Hematopoietic multipotent progenitor cell (in vitro differentiated cells): ENCODE data around the gene RASA3. TPM values are rescaled to one million over a fixed set of nuclear protein-coding genes. Genes with fewer than 3 reads are reported as not detected.
A peak's percentile ranks its signal among the peaks of the same experiment; 100 is the strongest.
"Not testable (repeated sequence)": the region's sequence is repeated elsewhere in the genome, so short reads cannot be mapped to it uniquely, and the experiment has no call there.

Source experiments
- DNase-seq, 3 donors: peaks; one replicate each; pipeline ENCODE4 v3.0.0-alpha.2; 2011 to 2015; ENCODE audit warnings: low read depth in 2 of 3, low spot score in 2 of 3
- total RNA-seq: library from RNA; depleted of rRNA; stranded (reverse); fragments of >200 nt; gene quantifications from one replicate; pipeline ENCODE4 v1.2.3, GENCODE V29; 2012

RASA3 gene
- total RNA-seq, 1 donor = 22.9 TPM

GRCh38 chr13:114103801-114104654 is 28.4 kb downstream of the RASA3 start:
- no peak for DNase-seq

GRCh38 chr13:114103289-114103621 is 29.2 kb downstream of the RASA3 start:
- not testable (repeated sequence) for DNase-seq

GRCh38 chr13:114102521-114103288 is 29.7 kb downstream of the RASA3 start:
- no peak for DNase-seq

GRCh38 chr13:114102131-114102520 is 30.3 kb downstream of the RASA3 start:
- no peak for DNase-seq

GRCh38 chr13:114101358-114102130 is 30.9 kb downstream of the RASA3 start:
- DNase-seq = no peak

GRCh38 chr13:114100446-114101357 is 31.7 kb downstream of the RASA3 start:
- DNase-seq = no peak

- peak in 1 of 3 donors; percentile 23 for DNase-seq
Observed at GRCh38 chr13:114099918-114100445, 32.4 kb downstream of the RASA3 start.

GRCh38 chr13:114099191-114099590 is 33.2 kb downstream of the RASA3 start:
- DNase-seq = no peak

- DNase-seq = not testable (repeated sequence)
Observed at GRCh38 chr13:114098689-114099056, 33.8 kb downstream of the RASA3 start.

- DNase-seq = no peak
Observed at GRCh38 chr13:114097893-114098688, 34.3 kb downstream of the RASA3 start.

- no peak for DNase-seq
Observed at GRCh38 chr13:114097212-114097892, 35.1 kb downstream of the RASA3 start.

GRCh38 chr13:114096811-114097211 is 35.6 kb downstream of the RASA3 start:
- DNase-seq = no peak

- no peak for DNase-seq
Observed at GRCh38 chr13:114096031-114096485, 36.4 kb downstream of the RASA3 start.

GRCh38 chr13:114095486-114095885 is 36.9 kb downstream of the RASA3 start:
- DNase-seq = no peak

GRCh38 chr13:114093118-114093517 is 39.3 kb downstream of the RASA3 start:
- DNase-seq = no peak

GRCh38 chr13:114092468-114092867 is 40.0 kb downstream of the RASA3 start:
- no peak for DNase-seq

- peak in 1 of 3 donors; percentile 51 for DNase-seq
Observed at GRCh38 chr13:114090476-114090875, 41.9 kb downstream of the RASA3 start.

GRCh38 chr13:114089751-114090400 is 42.5 kb downstream of the RASA3 start:
- no peak for DNase-seq
